HG03108 (cell line): ENCODE measurements around the gene SCNN1G.
"Not testable (repeated sequence)": the region's sequence is repeated elsewhere in the genome, so short reads cannot be mapped to it uniquely, and the experiment has no call there.

Source experiments
- ATAC-seq: cut with Tn5 transposase; IDR thresholded peaks from one replicate; pipeline ENCODE4 v1.9.1; 2021; ENCODE audit warnings: moderate library complexity; ENCODE audit not compliant: unreplicated experiment

Gene SCNN1G

DNA sequence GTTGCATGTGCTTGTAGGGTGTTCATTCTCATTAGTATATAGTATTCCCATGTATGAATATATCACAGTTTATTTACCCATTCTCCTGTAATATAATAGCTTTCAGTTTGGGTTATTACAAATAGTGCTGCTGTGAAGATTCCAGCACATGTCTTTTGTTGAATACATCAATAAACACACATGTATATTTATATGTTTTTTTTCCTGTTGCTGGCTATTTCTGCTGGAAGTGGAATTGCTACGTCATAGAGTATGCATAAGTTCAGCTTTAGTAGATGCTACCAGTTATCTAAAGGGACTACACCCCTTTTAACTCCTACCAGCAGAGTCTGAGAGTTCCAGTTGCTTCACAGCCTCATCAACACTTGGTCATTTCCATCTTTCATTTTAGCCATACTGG, 67.3 kb downstream of the SCNN1G start:
- no peak for ATAC-seq

- ATAC-seq, result no peak
These were observed 69.8 kb downstream of the SCNN1G start for GRCh38 chr16:23252310-23252709.

- ATAC-seq, result not testable (repeated sequence)
These were observed 71.1 kb downstream of the SCNN1G start for GRCh38 chr16:23253650-23254049.

GRCh38 chr16:23254338-23254737, 71.8 kb downstream of the SCNN1G start:
- ATAC-seq, result no peak

- ATAC-seq, result no peak
These were observed 72.5 kb downstream of the SCNN1G start for GRCh38 chr16:23255000-23255399.

DNA sequence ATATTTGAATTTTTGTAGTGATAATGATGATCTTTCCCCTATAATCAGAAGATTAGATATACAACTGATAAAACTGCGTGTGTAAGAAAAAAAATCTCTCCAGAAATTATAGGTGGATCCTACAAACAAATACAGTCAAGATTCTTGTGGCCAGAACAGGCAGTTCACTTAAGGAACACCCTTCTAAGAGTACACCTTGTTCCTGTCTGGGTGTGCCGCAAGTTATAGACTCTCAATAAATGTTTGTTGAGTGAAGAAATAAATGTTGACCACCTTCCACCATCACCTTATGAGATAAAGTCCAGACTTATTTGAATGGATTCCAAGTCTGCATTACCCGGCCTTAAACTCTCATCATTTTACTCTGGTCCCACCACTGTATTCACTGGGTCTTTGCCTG, 73.9 kb downstream of the SCNN1G start:
- ATAC-seq, result no peak

DNA sequence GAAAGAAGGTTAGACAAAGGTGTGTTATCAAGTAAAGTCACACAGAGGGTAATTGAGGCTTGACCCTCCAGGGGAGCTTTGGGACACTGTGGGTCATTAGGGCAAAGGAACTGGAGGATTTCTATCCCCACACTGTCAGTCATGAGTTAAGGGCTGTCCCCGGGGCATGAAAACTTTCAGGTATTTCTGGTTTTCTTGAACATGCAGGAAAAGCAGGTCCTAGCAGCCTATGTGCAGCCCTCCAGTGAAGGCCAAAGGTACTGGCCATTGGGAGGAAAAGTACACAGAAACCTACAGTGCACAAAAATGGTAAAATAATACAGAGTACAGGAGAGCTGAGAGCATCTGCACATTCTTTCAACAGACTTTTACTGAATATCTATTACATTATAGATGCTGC, 75.1 kb downstream of the SCNN1G start:
- no peak for ATAC-seq

DNA sequence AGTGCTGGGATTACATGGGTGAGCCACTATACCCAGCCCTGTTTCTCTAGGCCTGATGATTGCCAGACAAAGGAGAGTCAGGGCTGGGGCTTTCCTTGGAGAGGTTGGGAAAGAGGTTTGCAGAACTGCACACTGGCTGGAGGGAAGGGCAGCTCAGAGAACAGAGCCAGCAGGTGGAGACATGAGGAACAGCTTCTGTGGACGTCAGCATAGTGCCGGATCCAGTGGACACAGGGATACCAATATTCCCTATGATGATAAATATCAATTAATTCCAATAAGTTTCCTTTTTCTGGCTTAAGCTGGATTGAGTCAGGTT, 76.3 kb downstream of the SCNN1G start:
- no peak for ATAC-seq
